ENCODE results near the gene LILRA1.
"Not testable (repeated sequence)": the region's sequence is repeated elsewhere in the genome, so short reads cannot be mapped to it uniquely, and the experiment has no call there.

Gene LILRA1

DNA sequence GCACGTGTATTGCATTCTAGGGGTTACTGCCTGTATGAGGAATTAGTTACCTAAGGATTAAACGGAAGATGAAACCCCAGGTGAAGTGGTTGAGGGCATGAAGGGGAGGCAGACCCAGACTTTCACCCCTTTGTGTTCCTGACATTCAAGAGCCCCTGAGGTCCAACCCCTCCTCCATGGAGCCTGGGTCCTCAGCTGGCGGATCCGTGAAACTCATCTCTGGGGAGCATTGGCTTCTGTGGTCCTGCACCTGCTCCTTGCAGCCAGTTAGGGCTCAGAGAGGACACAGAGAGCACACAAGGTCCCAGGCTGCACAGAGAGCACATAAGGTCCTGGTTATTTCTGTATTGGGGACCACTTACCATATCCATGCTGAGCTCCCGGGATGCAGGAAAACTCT is 7.0 kb upstream of the LILRA1 start:
- ChIA-PET CTCF (no interaction called here), POLR2A (ENCODE audit: low non-redundant PET) (no interaction called here)
- no peak overlapping the region for H3K27ac ChIP-seq
- TF ChIP-seq, protein P1, sequence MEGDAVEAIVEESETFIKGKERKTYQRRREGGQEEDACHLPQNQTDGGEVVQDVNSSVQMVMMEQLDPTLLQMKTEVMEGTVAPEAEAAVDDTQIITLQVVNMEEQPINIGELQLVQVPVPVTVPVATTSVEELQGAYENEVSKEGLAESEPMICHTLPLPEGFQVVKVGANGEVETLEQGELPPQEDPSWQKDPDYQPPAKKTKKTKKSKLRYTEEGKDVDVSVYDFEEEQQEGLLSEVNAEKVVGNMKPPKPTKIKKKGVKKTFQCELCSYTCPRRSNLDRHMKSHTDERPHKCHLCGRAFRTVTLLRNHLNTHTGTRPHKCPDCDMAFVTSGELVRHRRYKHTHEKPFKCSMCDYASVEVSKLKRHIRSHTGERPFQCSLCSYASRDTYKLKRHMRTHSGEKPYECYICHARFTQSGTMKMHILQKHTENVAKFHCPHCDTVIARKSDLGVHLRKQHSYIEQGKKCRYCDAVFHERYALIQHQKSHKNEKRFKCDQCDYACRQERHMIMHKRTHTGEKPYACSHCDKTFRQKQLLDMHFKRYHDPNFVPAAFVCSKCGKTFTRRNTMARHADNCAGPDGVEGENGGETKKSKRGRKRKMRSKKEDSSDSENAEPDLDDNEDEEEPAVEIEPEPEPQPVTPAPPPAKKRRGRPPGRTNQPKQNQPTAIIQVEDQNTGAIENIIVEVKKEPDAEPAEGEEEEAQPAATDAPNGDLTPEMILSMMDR (conservative IDR thresholded peaks at IDR 0.05; ENCODE audit: low read depth), result no peak
- no peak for DNase-seq (ENCODE audit: low spot score)

DNA sequence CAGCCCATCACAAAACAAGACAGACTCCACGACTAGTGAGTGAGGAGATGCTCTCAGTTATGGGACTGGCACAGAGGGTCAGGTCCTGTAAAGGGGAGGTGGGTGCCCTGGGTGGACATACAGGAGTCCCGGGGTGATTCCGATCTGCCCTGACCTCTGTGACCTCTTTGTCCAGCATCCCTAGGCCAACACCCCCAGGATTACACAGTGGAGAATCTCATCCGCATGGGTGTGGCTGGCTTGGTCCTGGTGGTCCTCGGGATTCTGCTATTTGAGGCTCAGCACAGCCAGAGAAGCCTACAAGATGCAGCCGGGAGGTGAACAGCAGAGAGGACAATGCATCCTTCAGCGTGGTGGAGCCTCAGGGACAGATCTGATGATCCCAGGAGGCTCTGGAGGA is 6.4 kb upstream of the LILRA1 start:
- TF ChIP-seq, protein P1 (conservative IDR thresholded peaks at IDR 0.05; ENCODE audit: low read depth), result no peak
- no peak overlapping the region for H3K27ac ChIP-seq
- no peak for DNase-seq (ENCODE audit: low spot score)
- CTCF ChIA-PET, result no interaction called here
- POLR2A ChIA-PET (ENCODE audit: low non-redundant PET), result no interaction called here

DNA sequence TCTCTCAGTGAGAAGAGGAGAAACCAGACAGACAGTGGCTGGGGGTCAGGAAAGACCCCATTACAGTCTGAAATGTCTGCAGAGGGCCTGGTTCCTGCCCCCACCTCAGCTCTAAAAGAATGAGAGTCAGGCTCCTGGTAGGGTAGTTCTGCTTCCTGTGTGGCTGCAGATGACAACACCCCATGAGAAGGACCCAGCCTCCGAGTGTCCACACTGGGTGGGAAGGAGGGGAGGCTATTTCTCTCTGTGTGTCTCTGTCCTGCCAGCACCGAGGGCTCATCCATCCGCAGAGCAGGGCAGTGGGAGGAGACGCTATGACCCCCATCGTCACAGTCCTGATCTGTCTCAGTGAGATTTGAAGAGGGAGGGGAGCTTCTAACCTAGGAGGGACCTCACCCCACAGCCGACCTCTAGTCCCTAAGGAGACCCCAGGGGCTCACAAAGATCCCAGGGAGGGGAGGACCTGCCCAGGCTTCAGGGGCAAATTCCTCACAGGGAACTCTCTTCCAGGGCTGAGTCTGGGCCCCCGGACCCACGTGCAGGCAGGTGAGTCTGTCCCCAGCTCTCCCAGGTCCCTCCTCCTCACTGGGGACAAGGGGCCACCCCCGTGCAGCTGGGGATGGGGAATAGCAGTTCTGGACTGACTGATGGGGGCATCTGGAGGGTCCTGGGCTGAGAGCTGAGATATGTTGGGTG is 647 bp downstream of the LILRA1 start:
- DNase-seq (ENCODE audit: low spot score); H3K27ac ChIP-seq; CTCF ChIA-PET; POLR2A ChIA-PET (ENCODE audit: low non-redundant PET): not testable (repeated sequence)

DNA sequence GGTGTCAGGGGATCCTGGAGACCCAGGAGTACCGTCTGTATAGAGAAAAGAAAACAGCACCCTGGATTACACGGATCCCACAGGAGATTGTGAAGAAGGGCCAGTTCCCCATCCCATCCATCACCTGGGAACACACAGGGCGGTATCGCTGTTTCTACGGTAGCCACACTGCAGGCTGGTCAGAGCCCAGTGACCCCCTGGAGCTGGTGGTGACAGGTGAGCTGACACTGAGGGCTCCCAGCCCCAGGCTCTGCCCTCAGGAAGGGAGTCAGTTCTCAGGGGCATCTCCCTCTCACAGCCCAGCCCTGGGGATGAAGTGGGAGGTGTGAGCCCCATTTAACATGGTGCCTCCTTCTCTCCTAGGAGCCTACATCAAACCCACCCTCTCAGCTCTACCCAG is 1.3 kb downstream of the LILRA1 start:
- TF ChIP-seq, protein P1 (conservative IDR thresholded peaks at IDR 0.05; ENCODE audit: low read depth), result no peak
- POLR2A ChIA-PET (ENCODE audit: low non-redundant PET), result no interaction called here
- H3K27ac ChIP-seq, result no peak overlapping the region
- CTCF ChIA-PET, result no interaction called here
- DNase-seq (ENCODE audit: low spot score), result no peak

DNA sequence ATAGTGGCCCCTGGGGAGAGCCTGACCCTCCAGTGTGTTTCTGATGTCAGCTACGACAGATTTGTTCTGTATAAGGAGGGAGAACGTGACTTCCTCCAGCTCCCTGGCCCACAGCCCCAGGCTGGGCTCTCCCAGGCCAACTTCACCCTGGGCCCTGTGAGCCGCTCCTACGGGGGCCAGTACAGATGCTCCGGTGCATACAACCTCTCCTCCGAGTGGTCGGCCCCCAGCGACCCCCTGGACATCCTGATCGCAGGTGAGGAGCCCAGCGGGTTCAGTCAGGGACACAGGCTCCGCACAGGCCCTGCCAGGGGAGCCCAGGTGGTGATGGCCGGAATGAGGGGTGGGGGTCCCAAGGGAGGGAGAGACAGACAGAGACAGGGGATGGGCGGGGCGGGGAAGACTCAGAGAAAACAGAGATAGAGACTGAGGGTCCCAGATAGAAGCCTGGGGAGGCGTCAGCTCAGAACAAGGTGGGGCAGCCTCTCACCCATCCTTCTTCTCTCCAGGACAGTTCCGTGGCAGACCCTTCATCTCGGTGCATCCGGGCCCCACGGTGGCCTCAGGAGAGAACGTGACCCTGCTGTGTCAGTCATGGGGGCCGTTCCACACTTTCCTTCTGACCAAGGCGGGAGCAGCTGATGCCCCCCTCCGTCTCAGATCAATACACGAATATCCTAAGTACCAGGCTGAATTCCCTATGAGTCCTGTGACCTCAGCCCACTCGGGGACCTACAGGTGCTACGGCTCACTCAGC is 2.4 kb downstream of the LILRA1 start:
- H3K27ac ChIP-seq; DNase-seq (ENCODE audit: low spot score); CTCF ChIA-PET; POLR2A ChIA-PET (ENCODE audit: low non-redundant PET): not testable (repeated sequence)

DNA sequence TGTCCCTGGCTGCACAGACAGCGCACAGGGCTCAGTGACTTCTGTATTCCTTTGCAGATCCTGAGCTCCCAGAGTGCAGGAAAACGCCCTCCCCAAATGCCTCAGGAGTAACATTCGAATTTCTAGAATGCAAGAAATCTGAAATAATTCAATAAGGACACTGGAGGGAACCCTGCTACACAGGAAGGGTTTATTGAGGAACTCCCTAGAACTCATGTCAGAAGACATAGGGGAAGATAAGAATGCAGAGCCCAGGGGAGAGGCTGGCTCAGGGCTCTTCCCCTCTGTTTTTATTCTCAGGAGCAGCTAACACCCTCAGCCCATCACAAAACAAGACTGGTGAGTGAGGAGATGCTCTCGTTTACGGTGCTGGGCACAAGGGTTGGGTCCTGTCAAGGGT is 6.8 kb downstream of the LILRA1 start:
- no peak overlapping the region for H3K27ac ChIP-seq
- CTCF ChIA-PET, result interaction anchor here (0.7 kb wide), 1 partner anchor 294 kb away, joined by 3 read pairs; no protein-coding TSS in a partner anchor
- TF ChIP-seq, protein P1 (conservative IDR thresholded peaks at IDR 0.05; ENCODE audit: low read depth), result no peak
- DNase-seq (ENCODE audit: low spot score), result no peak
- POLR2A ChIA-PET (ENCODE audit: low non-redundant PET), result no interaction called here

DNA sequence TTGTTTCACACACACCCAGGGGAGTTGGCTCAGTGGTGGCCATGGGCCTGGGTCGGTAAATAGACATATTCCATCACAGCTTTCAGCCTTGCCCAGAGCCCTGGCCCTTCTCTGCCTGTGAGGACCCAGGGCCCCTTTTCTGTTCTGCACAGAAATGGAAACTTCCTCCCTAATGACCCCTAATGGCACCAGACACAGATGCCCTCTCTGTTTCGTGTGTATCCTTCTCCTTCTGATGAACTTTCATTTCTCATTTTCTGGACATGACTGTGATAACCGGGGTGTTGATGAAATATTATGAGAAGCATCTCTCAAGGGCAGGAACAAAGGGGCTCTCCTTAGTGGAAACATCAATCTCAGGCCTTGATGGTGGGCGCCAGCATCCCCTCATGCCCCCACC is 12.8 kb downstream of the LILRA1 start:
- POLR2A ChIA-PET (ENCODE audit: low non-redundant PET), result interaction anchor here (0.7 kb wide), 1 partner anchor 359 kb away, joined by 6 read pairs; no protein-coding TSS in a partner anchor
- no peak for DNase-seq (ENCODE audit: low spot score)
- no peak overlapping the region for H3K27ac ChIP-seq
- CTCF ChIA-PET, result no interaction called here
- TF ChIP-seq, protein P1 (conservative IDR thresholded peaks at IDR 0.05; ENCODE audit: low read depth), result no peak

Measured in RWPE1 (cell line).